Measurements from ENCODE around the gene NAP1L1.

GRCh38 chr12:76020281-76020680 lies 64.2 kb downstream of the NAP1L1 start:
- TF ChIP-seq CTCF (IDR thresholded peaks at IDR 0.05) (no peak), ZFX (IDR thresholded peaks at IDR 0.05; ENCODE audit: borderline replicate concordance) (no peak)

Data from 22Rv1 (cell line).